Mucosa of gallbladder (tissue), 1 donor: ENCODE results near the gene CASTOR1. TPM values are rescaled to one million over a fixed set of nuclear protein-coding genes. Genes with fewer than 3 reads are reported as not detected.
"Not testable (repeated sequence)": the region's sequence is repeated elsewhere in the genome, so short reads cannot be mapped to it uniquely, and the experiment has no call there.

Source experiments
- DNase-seq: peaks from one replicate; pipeline ENCODE4 v3.0.0-alpha.2; 2020; ENCODE audit warnings: low spot score
- total RNA-seq: library from RNA; stranded (reverse); gene quantifications from one replicate; pipeline ENCODE4 v1.2.1, GENCODE V29; 2021
- donor health status: DM: no; HTN: no; CAD: no.

The CASTOR1 gene
- total RNA-seq = 19.1 TPM

DNA sequence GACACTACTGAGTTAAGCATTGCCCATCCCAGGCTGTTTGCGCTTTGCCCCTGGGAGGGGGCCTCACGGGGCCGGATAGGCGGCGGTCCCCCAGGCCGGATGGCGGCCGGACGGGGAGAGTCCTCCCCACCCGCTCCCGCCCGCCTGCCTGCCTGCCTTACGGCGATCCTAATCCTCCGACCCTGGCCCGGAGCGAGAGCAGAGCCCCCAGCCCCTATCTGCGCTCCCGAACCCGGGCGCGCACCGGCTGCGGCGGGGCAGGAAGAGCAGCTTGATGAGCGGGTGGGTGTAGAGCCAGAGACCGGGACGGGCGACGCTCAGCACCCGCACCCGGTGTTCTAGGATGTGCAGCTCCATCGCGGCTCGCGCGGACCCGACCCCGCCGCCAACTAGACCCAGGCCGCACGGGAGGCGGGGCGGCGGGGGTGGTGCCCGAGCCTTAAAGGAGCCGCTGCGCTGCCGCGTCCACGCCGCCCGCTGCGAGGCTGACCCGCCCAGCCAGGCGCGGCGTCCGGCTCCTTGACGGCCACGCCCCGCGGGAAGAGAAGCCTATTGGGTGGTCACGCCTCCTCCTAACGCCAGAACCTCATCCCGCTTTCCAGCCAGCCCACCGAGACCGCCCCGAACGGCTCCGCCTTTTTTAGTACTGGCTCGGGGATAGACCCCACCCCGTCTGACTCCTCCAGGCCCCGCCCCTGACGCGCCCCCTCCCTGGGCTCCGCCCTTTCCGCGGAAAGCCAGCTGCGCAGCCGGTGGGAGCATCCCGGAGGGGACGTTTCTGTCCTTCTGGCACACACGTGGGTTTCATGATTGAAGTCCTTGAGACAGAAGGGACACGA lies at the start of gene CASTOR1:
TSS of gene CASTOR1 (minus strand) at position 365 of the 839 bp plus-strand sequence. CDS start at position 357, 8 bp downstream.
- peak; percentile 98 for DNase-seq

DNA sequence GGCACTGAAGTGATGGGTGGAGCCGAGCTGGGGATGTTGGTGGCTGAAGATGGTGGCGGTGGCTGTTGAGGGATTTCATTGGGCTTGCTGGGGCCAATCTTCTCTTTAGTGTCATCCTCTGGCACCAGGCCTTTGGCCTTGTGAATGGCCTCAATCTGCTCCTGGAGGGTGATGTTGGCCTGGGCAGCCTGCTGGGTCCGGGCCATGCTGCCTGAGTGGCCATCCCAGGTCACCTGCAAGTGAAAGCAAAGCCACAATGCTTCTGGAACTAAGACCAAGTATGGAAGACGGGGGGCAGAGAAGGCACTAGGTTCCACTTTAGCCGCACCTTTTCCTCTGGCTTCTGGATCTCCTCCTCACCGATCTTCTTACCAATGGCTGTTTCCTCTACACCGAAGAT lies 49.5 kb upstream of the CASTOR1 start:
- DNase-seq = no peak

DNA sequence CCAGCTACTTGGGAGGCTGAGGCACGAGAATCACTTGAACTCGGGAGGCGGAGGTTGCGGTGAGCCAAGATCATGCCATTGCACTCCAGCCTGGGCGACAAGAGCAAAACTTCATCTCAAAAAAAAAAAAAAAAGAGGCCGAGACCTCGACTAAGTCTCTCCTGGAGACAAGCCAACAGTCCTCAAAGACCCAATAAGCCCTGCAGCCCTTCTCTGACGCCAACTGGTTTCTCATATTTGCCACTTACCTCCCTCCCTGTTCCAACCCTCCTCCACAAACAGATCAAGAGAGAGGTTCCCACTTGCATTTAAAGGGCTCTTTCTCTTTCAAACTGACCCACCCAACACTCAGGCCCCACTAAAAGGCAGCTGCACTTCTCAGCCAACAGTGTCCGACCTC lies 49.0 kb upstream of the CASTOR1 start:
- DNase-seq = not testable (repeated sequence)

DNA sequence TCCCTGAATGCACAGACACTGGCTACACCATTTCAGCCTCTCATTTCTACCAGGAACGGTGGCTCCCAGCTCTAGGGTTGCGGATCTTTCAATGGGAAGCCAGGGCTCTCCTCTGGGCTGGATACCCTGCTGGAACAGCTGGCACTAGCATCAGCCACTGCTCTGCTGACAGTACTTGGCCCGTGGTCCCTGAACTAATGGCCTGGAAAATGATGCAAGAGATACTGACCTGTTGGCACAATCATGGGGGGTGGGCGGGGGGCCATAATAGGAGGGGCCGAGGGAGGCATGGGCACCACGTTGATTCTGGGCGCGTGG lies 48.1 kb upstream of the CASTOR1 start:
- no peak for DNase-seq

DNA sequence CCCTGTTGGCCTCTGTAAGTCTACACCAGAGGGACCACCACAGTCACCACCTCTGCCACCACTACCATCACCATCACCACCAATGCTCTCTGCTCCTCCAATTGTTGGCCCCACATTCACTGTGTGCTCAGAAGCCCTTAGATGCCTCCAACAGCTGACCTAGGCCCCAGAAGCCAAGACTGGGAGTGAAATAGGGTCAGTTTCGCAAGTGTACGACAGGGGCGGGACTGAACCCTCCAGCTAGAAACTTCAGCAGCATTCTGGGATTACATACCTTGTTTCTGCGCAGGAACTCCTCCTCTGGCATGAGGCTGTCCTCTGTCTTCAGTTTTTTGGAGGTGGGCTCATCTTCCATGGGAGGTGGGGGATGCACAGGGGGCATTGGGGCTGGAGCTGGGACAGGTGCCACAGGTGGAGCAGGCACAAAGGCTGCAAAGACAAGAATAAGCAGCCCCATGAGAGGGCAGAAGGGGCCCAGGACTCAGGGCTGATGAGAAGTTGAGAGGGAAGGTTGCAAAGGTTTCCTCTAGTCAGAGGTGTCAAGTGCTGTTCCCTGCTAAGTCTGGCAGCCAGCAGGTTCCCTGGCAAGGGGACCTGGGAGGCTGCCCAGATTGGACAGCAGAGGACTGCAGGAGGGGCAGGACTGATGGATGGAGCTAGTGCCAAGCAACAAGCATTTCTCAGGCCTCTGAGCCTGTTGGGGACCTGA lies 47.6 kb upstream of the CASTOR1 start:
- no peak for DNase-seq

DNA sequence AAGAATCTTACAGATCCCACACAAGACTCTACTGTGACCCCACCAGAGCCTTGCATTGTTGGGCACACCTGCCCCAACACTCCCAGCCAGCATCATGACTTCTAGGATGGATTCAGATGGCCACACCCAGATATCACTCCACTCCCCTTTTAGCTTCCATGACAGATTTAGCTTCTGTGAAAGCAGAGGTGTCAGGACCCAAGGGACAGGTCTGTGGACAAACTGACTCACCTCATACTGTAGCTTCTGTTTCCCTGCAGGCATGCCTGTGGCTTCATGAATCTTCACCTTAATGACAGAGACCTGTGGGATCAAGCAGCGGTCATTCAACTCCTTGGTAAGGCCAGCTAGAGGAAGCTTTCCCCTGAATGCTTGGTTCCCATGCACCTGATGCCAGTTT lies 45.9 kb upstream of the CASTOR1 start:
- DNase-seq = no peak

DNA sequence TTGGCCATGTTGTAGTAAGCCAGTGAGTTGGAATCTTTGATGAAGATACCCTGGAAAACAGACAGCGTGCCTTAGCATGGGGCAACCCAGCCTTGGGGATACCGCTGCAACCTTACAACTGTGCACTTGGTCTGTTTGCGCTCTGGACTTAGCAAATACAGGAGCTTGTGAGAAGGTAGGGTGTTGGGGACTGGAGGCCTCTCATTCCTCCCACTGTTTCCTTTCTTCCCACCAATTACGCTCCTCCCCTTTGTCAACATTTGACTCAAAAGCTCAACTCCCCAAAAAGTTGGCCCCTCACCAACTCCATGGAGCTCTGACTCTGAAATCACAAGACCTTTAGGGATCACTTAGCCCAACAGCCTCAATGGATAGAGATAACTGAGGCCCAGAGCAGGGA lies 45.3 kb upstream of the CASTOR1 start:
- DNase-seq = no peak

DNA sequence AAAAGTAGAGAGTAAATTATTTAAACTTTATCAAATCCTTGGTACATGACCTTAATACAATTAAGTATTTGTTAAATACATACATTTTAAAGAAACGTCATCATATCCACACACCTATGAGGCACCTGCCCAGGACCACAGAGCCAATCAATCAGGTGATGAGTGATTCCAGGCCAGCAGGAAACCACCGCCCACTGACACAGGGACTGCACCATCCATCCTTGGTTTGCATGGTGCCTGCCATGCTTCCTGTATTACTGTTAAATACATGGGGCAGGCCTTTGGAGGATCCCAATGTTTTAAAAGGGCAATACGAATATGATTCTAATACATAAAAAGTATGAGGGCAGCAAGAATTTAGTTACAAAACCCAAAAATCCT lies 44.4 kb upstream of the CASTOR1 start:
- no peak for DNase-seq

DNA sequence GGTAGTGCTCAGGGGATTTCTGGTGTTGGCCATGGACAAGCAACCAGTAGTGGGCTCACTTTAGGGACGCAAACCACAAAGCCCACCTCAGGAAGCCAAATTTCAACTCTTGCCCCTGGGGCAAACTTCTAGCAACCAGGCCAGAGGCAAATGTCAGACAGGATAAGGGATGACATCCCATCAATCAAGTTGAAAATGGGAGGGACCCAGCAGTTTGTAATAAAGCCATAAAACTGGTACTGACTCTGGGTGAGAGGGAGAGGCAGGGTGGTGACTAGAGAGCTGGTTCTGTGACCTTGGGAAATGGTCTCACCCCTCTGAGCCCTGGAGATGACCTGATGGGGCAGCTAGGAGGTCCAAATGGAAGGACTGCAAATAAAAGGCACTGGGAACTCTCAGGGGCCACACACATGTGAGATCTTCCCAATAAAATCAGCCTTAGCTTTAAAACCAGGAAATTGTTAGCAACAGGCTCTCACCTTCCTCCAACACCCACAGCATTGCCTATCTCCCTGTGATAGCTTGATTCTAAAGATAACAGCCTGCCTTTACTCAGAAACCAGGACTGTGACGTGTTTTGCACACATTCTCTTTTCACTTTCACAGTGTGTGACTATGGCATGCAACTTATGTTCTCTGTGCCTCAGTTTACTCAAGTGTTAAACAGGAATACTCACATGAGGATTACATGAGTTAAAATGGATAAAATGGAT lies 43.8 kb upstream of the CASTOR1 start:
- DNase-seq = no peak

DNA sequence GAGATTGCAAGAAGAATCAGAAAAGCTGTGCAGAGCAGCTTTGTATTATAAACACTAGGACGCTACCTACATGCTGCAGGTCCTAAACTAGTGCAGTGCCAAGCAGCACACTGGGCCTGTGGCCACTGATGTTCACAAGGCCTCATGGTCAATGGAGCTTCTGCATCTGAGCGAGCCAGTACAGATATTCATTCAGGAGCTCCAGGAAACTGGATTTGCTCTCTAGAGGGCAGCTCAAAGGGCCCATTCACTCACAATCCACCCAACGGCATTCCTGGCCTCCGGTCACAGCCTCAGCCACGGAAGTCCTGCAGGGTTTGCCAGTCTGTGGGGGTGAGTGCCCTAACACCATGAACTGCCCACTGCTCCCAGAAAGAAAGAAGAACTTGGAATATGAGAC lies 43.2 kb upstream of the CASTOR1 start:
- no peak for DNase-seq

DNA sequence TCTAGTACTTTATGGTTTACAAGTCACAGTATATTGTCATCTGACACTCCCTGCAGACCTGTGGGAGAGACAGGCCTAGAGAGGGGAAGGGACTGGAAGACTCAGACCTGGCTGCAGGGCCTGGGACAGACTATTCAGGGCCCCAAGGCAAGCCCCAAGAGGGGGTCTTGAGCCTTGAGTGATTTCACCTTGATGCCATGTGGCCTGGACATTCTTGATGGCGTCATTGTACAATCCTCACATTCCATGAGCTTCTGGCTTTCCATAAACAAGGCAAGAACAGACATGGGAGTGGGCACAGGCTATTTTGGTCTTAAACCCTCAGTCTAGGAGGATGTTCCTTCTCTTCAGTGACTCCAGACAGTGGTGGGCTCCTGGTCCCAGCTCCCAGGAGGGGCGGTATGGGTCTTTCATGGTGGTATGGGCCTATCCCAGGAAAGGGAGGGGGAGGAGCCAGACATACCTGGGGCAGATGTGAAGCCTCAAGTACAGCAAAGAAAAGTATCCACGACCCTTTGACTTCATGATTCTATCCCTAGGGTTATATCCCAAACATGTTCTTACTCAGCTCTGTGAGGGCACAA lies 39.3 kb upstream of the CASTOR1 start:
- no peak for DNase-seq

DNA sequence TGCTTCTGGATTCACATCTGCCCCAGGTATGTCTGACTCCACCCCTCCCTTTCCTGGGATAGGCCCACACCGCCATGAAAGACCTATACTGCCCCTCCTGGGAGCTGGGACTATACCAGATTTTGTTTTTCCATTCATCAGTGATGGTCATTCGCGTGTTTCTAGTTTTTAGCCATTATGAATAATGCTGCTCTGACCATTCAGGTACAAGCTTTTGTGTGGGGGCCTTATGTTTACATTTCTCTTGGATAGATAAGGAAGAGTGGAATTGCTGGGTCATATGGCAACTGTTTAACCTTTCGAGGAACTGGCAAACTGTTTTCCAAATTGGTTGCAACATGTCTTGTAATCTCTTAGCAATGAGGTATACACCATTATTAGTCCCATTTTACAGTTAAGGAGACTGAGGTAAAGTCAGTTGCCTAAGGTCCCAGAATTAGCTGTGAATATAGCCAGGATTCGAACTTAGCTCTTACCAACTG lies 38.6 kb upstream of the CASTOR1 start:
- no peak for DNase-seq

DNA sequence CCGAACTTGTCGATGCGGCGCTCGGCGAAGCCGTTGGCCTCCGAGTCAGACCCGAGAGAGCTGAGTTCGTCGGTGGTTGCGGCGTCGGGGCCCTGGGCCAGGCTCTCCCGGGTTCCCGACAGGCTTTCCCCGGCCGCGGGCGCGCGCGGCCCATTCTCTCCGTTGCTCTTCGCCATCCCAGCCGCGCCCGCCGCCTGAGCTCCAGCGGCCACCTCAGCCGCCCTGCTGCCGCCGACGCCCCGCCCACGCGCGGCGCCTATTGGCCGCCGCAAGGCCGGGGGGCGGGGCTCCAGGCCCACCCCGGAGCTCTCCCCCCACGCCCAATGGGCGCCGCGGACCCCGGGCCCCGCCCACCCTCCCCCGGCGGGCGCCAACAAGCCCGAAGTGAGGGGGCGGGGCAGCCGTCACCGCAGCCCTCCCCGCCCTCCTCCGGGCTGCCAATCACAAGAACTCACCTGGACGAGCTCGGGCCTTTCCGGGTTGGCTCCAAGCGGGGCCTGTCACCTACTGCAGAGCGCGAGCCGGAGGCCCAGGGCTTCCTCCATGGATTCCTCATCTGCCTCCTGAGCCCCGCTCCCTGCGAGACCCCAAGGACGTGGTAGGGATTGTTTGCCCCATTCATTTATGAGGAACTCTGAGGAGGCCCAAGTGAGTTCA lies 37.5 kb upstream of the CASTOR1 start, which contains the start of gene TBC1D10A:
TSS of gene TBC1D10A (minus strand) at position 236 of the 657 bp plus-strand sequence. CDS start at position 176, 60 bp downstream.
- peak; percentile 93 for DNase-seq

DNA sequence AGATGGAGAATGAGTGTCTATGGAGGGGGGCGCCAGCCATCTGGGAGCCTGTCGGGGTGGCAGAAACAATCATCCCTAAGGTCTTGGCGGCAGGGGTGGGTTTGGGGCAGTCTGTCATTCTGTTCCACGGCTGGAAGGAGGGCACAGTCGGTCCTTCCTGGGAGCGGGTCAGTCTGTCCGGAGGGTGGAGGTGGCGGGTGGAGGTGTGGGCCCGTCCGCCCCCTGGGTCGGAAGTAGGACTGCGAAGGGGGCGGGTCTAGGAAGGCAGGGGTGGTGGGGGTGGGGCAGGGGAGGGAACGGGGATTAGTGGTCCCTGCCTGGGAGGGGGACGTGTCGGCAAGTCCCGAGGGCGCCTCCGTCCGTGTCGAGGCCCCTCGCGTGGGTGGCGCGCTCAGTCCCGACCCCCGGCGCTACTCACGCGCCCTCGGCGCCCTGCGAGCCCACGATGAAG lies 37.0 kb upstream of the CASTOR1 start:
- DNase-seq = no peak

DNA sequence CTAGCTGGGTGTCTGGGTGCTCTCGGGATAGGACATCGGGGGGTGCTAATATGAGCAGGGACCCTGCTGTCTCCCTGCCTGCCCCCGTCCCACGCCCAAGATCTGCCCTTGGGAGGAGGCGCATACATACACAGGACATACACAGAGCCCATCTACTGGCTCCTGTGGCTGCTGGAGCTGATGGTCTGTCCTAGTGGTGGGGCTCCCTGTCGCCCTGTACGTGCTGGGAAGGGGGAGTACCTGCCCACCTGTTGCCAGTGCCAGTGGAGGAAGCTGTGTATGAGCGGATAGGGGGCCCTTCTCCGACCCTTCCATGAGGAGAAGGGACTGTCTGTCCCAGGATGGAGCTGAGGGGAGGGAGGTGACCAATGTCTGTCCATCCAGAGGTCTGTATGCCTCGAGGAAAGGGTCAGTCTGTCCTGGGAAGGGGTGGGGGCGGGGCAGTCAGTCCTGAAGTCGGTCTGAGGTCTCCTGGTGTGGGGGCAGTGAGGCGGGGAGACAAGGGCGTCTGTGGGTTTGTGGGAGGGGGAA lies 36.5 kb upstream of the CASTOR1 start:
- no peak for DNase-seq

DNA sequence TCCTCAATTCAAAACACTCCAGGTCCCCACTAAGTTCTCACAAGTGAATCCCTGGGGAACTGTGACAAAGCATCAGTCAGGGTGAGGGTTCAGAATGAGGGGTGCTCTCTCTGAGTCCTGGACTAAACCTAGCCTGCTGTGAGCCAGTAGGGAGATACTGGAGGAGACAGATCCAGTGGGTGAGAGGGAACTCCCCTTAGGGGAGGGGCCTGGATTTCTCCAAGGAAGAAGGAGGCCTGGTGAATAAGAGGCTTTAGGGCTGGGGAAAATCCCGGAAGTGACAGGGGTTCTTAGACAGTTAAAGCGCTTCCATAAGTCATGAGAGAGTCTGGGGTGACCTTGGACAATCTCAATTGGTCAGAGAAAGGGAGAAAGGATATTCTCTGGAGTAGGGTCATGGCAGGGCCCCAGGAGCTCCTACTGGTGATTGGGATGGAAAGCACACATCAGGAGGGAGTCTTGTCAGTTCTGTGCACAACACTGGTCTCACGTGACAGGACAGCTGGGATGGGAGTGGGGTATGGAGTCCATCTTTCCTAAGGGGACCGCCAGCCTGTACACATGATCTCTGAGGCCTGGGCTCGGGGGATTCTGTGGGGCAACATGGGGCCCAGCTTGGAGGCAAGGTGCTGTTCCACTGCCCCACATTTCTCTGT lies 35.9 kb upstream of the CASTOR1 start:
- peak; percentile 50 for DNase-seq

DNA sequence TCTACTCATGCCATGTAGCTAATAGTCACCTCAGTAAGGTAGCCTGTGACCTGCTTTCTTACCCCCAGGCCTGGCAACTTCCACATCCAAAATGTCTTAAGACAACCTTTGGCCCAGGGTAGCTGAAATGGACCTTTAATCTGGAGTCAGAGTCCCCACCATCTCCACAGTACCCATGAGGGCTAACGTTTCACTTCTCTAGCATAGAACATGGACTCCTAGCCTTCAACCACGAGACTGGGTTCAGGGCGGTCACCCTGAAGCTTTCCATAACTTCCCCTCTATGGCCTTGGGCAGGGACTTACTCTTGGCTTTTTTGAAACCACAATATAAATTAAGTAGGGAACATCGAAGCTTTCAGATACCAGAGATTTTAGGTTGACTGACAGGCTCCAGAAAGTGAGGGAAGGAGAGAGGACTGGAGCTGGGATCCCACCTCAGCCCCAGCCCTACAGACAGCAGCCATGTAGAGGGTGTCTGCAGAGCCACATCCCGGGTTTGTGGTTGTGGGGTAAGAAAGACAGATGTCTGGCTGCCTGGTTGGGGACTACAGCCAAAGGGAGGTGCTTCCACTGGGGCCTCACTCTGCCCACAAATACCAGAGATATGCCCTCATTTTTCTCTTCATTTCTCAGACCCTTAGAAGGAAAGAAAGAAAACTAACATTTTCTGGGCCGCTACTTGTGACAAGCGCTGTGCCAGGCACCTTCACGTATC lies 34.9 kb upstream of the CASTOR1 start:
- DNase-seq = no peak

DNA sequence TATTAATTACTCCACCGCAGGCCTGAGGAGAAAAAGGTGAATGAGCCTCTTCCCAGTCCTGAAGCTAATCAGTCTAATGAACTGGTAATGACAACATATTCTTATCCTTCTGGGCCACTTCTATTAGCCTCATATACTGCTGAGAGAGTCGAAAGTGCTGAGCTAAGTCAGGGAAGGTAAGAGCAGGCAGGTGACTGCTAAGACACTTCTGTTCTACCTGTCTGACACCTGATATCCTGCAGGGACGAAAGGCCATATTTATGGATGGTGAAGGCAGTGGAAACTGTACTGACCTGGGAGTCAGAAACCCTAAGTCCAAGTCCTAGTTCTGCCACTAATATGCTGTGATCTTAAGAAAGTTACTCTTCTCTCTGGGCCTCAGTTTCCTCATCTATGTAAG lies 33.9 kb upstream of the CASTOR1 start:
- no peak for DNase-seq

DNA sequence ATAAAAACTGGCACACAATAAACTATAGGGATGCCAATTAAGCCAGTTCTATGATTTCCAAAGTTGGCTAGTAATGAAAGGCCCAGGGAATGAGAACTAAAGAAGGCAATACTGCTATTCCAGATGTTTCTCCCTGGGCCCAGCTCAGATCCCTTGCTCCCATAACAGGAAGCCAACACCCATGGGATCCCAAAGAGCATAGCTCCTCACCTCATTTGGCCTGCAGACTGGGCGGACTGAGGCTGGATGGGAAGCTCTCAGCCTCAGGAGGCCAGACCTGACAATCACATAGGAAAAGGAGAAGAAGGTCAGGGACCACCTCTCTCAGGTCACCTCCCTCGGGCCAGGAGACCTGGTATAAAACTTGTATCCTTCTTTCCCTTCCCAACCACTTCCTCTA lies 32.2 kb upstream of the CASTOR1 start:
- DNase-seq = no peak

DNA sequence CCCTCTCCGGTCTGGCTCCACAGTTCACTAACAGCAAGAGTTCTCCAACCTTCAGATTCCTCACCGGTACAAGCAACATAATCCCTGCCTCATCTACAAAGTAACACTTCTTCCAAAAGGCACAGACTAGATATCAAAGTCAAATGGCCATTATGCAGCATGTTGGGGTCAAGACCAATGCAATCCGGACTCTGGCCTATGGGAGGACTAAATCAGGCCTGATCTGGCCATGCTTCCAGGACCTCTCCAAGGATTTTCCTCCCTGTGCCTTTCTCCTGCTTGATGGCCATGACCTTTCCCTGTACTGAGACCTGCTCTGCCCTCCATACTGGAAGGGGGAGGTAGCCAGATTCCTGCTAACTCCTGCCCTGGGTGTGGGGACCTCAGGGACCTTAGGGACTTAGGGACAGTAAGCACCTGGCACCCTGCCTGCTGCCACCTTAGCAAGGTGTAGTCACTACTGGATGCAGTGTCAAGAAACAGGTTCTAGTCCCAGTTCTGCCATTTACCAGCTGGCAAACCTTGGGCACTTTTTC lies 30.8 kb upstream of the CASTOR1 start:
- DNase-seq = no peak
